ENCODE data around the gene PHLDA3.

DNA sequence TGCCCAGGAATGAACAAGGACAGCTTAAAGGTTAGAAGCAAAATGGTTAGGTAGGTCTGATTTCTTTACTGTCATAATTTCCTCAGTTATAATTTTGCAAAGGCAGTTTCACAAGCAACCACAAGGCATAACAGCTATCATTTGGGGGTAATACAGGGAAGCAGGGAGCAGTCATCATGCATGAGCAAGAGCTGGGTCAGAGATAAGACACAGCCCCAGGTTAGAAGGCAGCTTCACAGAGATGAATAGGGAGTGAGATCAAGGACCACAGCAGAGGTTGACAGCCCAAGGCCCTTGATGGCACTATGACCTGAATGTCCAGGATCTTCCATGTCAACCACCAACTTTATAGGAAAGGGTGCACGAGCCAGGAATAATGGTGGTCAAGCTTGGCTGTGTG lies 46.9 kb upstream of the PHLDA3 start:
- TF ChIP-seq POLR2A (IDR thresholded peaks at IDR 0.05; ENCODE audit: low read depth, low read length), result no peak
- no peak for TF ChIP-seq CTCF (IDR thresholded peaks at IDR 0.05; ENCODE audit: extremely low read depth in 1 of 2, insufficient read depth in 1 of 2, low read depth in 1 of 2, low read length in 2 of 2)
- TF ChIP-seq EZH2 (IDR thresholded peaks at IDR 0.05; ENCODE audit: borderline replicate concordance, low read depth, low read length, severe bottlenecking), result no peak
- TF ChIP-seq POLR2AphosphoS5 (IDR thresholded peaks at IDR 0.05; ENCODE audit: insufficient read depth, low read depth, low read length), result no peak
- no peak for TF ChIP-seq JUN (IDR thresholded peaks at IDR 0.05; ENCODE audit: borderline replicate concordance, insufficient read depth, insufficient read length, low read depth)
- TF ChIP-seq, protein P1, sequence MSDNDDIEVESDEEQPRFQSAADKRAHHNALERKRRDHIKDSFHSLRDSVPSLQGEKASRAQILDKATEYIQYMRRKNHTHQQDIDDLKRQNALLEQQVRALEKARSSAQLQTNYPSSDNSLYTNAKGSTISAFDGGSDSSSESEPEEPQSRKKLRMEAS (IDR thresholded peaks at IDR 0.05; ENCODE audit: insufficient read depth, insufficient read length), result no peak
- no peak for TF ChIP-seq FOS (IDR thresholded peaks at IDR 0.05; ENCODE audit: borderline replicate concordance, insufficient read depth, low read length)
- TF ChIP-seq MYC (IDR thresholded peaks at IDR 0.05; ENCODE audit: low read depth, low read length), result no peak
